HG03460 (cell line): ENCODE data around the gene AUNIP.

Experiments
- ATAC-seq: cut with Tn5 transposase; IDR thresholded peaks from one replicate; pipeline ENCODE4 v1.9.1; 2021; ENCODE audit not compliant: unreplicated experiment

AUNIP gene

GRCh38 chr1:25811384-25812082 is 47.7 kb downstream of the AUNIP start:
- no peak for ATAC-seq

DNA sequence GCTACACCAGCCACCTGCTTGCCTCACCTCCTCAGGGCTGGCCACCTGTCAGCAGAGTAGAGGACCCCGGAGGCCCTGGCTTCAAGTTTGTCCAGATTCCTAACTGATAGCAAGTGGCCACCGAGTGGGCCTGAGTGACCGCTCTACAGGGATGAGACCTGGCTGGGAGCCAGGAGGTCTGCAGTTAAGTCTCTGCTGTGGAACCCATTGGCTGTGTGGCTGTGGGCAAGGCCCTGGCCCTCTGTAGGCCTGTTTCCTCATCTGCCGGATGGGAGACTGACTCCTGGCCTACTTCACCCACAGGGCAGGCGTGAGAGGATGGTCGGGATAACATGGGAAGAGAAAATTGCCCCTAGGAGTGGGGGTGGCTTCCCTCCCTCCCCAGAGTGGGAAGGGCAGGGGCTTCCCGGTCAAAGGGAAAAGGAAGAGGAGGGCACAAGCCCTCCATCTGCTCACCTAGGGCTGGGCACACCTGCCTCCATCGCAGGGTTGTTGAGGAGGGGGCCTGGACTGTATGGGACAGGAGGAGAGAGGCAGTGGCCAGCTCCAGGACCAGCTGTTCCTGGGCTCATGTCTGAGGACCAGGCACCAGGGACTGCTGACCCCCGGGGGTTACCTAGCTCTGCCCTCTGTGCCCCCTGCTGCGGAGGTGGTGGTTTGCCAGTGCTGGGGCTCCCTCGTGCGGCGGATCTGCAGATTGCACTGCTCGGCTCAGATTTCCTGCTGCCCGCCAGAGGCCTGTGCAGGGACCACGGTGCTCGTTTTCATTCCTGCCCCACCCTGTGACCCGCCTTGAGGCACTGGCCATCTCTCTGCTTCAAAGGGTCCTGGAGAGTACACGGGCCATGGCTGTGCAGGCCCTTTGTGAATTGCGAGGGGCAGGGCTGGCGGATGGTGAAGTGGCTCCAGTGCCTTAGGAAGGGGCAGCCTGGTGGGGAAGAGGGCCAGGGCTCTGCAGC is 48.6 kb downstream of the AUNIP start:
- no peak for ATAC-seq

DNA sequence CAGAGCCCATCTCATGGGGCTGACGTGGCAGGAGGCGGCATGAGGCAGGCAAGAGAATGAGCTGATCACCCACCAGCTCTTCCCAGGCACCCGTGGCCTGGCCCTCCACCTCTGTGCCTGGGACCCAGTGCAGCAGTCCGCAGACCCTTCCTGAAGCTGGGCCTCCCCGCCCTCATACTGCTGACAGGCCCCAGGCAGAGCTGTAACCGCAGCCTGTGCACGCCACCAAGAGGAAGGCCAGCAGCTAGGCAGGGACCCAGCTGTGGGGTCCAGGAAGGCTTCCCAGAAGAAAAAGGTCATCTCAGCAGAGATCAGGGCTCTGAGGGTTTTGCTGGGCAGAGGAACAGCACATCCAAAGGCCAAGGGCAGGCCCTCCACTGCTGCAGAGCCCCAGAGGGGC is 49.3 kb downstream of the AUNIP start:
- ATAC-seq: no peak

DNA sequence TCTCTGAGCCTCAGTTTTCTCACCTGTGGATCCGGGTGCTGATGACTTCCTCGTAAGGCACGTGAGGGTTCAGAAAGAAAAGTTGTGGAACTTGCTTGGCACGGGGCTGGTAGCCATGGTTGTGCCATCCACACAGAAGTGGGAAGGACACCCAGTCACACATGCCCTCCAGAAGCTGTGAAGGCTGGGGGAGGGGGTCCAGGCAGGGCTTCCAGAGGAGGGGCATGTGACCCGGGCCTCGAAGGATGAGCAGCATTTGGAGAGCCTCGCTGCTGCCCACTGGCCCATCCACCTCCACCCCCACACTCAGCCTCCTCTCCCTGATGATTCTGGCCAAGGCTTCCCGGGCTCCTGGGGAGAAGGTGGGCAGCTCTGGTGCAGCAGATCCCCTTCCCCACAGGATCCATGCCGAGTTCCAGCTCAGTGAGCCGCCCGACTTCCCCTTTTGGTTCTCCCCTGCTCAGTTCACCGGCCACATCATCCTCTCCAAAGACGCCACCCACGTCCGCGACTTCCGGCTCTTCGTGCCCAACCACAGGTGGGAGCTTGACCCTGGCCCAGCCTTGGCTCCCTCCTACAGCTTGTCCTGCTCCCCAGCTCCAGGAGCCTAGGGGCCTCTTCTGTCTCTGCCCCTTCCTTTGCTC is 49.9 kb downstream of the AUNIP start:
- no peak for ATAC-seq

DNA sequence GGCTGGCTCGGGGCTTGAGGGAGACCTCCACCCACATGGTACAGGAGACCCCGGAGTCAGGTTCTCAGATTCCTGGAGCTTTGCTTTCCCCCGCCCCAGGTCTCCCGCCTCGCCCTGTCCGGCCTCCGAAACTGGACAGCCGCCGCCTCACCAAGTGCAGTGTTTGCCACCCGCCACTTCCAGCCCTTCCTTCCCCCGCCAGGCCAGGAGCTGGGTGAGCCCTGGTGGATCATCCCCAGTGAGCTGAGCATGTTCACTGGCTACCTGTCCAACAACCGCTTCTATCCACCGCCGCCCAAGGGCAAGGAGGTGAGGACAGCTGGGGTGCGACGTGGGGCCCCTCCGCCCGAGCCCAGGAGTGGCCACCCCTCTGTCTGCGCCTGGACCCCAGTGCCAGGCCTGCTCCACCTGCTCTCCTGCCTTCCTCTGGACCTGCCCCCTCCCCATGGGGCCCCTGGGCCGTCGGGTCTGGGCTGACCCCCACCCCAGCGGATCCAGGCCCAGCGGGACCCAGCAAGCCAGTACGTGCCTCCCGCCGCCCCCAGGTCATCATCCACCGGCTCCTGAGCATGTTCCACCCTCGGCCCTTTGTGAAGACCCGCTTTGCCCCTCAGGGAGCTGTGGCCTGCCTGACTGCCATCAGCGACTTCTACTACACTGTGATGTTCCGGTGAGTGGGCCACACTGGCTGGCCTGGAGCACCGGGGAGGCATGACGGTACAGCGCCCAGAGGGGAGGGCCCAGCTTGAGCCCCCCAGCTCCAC is 50.6 kb downstream of the AUNIP start:
- ATAC-seq: no peak

GRCh38 chr1:25807480-25808390 is 51.5 kb downstream of the AUNIP start:
- ATAC-seq: no peak

- no peak for ATAC-seq
Measured at GRCh38 chr1:25806418-25806817, 52.8 kb downstream of the AUNIP start.

GRCh38 chr1:25805863-25806225 is 53.4 kb downstream of the AUNIP start:
- no peak for ATAC-seq

DNA sequence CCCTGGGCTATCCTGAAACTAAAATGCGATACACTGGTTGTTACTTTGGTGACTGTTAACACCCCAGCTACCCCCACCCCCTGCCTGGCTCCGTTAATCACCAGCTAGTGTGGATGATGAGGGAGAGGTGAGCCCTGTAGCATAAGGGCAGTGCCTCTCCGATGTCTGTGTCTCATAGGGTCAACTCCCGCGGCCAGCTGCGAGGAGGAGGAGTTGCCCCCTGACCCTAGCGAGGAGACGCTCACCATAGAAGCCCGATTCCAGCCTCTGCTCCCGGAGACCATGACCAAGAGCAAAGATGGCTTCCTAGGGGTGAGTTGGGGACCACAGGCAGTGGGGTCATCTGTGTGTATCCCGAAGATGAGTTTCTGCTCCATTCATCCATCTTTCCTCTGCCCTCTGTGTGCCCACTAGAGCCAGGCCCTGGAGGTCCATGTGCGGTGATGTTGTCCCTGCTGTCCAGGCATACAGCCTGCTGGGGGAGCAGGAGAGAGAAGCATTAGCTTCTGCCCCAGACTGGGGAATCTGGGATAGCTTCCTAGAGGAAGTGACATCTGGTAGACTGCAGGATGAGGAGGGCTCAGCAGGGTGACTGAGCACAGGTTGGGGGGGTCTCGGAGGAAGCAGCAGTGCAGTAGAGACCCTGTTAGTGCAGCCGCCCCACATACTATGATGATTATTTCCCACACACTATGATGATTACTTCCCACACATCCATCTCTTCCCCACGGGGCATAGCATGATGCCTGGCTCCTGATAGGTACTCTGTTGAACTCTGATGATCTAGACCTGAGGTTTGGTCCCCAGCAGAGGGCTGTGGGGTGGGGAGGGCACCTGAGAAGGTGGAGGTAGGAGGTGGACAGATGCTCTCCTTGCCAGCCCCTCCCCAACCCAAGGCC is 54.0 kb downstream of the AUNIP start:
- no peak for ATAC-seq

- no peak for ATAC-seq
Measured at GRCh38 chr1:25804244-25804963, 54.9 kb downstream of the AUNIP start.

DNA sequence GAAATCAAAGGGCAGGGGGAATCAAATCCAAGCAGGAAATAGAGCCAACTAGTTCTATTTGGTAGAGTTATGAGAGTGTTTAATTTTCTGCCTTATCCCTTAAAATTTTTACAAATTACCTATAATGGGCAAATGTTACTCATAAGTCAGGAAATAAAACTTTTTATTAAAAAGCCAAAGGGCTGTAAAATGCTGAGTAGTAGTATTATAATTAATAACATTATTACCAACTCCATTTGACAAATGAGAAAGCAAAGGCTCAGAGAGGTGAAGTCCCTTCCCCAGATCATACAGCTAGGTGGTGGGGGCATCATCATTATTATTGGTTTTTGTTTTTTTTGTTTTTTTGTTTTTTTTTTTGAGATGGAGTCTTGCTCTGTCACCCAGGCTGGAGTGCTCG is 55.9 kb downstream of the AUNIP start:
- ATAC-seq: no peak

- no peak for ATAC-seq
Measured at GRCh38 chr1:25802915-25803314, 56.3 kb downstream of the AUNIP start.

DNA sequence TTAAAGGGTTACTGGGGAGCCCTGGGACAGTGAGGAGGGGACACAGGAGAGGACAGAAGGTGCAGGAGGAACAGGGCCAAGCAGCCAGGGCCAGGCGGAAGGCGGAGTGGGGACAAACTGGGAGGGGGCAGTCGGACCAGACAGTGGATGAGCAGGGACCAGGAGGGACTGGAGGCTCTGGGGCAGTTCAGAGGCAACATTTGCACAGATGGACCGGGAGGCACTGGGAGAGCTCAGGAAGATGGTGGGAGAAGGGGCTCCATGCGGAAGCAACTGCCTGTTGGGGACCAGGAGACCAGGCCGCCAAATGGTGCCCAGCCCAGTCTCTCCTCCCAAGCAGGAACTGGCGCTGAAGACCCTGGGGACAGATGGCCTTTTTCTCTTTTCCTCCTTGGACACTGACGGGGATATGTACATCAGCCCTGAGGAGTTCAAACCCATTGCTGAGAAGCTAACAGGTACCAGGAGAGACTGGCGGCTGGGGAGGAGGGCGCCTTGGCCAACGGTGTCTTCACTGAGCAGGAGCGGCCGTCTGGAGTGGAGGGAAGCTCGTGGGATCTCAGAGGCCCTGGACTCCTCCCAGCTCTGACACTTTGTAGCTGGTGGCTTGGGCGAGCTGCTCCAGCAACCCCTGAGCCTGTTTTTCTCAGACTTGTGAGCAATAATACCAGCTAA is 58.4 kb downstream of the AUNIP start:
- no peak for ATAC-seq

GRCh38 chr1:25799935-25800702 is 59.1 kb downstream of the AUNIP start, which contains the start of gene SELENON:
Gene SELENON, plus strand, starts transcription at chr1:25800193. Its CDS starts 38 bp downstream, at chr1:25800231.
- ATAC-seq: no peak

- no peak for ATAC-seq
Measured at GRCh38 chr1:25799352-25799934, 59.8 kb downstream of the AUNIP start.

DNA sequence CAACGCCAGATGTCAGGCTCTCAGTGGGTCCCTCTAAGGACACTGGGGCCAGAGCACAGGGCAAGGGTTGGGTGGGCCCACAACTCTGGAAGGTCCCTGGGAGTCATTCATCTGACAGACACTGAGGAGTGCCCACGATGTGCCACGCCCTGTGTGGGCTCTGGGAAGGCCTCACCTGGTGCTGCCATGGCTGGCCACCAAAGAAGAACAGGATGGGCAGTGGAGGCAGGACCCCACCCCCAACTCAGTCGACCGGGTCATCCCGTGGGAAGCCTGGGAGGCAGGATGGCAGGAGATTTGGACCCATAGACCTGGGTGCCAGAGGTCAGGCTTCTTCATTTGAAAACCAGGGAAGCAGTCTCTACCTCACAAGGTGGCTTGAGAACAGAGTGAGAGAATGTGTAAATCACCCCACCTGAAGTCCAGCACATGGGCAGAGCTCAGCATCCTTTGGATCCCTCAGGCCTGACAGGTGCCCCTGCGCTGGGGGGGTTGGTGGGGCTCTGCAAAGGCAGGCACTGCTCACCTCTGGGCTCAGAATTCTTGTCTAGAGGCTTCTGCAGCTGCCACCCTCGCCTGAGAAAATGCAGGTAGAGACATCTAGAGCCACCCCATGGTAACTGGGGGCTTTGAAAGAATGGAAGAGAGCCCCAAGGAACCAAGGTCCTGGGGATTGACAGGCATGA is 60.4 kb downstream of the AUNIP start:
- ATAC-seq: no peak
